ENCODE measurements around the gene NMT1.

- TF ChIP-seq CTCF (IDR thresholded peaks at IDR 0.05; ENCODE audit: low read depth, low read length, poor library complexity, severe bottlenecking) (no peak), EZH2phosphoT487 (IDR thresholded peaks at IDR 0.05; ENCODE audit: borderline replicate concordance, low read length) (no peak)
These were observed 44.9 kb upstream of the NMT1 start for GRCh38 chr17:45016237-45016636.

Measured in DOHH2 (cell line).